ENCODE results near the gene SGTA. TPM values are rescaled to one million over a fixed set of nuclear protein-coding genes. Genes with fewer than 3 reads are reported as not detected.

The SGTA gene
- total RNA-seq, 1 donor from 2014 or later, result 45.7 TPM

- DNase-seq (ENCODE audit: low spot score), result no peak
Observed at GRCh38 chr19:2754659-2755447, 28.2 kb downstream of the SGTA start.

- no peak for DNase-seq (ENCODE audit: low spot score)
Observed at GRCh38 chr19:2751438-2751830, 31.6 kb downstream of the SGTA start.

- no peak for DNase-seq (ENCODE audit: low spot score)
Observed at GRCh38 chr19:2750808-2751437, 32.1 kb downstream of the SGTA start.

GRCh38 chr19:2747349-2747748 is 35.7 kb downstream of the SGTA start:
- DNase-seq (ENCODE audit: low spot score), result no peak

- no peak for DNase-seq (ENCODE audit: low spot score)
Observed at GRCh38 chr19:2744113-2744512, 39.0 kb downstream of the SGTA start.

GRCh38 chr19:2743099-2743498 is 40.0 kb downstream of the SGTA start:
- DNase-seq (ENCODE audit: low spot score), result no peak

- DNase-seq (ENCODE audit: low spot score), result no peak
Observed at GRCh38 chr19:2740314-2740656, 42.8 kb downstream of the SGTA start.

GRCh38 chr19:2739602-2740313 is 43.3 kb downstream of the SGTA start, which contains the start of gene SLC39A3:
TSS of gene SLC39A3 (minus strand) at chr19:2740017. CDS start at chr19:2737257, 2,760 bp downstream.
- peak; percentile 100 for DNase-seq (ENCODE audit: low spot score)

- DNase-seq (ENCODE audit: low spot score), result no peak
Observed at GRCh38 chr19:2736550-2737190, 46.4 kb downstream of the SGTA start.

- DNase-seq (ENCODE audit: low spot score), result no peak
Observed at GRCh38 chr19:2735374-2735773, 47.7 kb downstream of the SGTA start.

- DNase-seq (ENCODE audit: low spot score), result no peak
Observed at GRCh38 chr19:2734589-2735288, 48.3 kb downstream of the SGTA start.

GRCh38 chr19:2733930-2734588 is 49.0 kb downstream of the SGTA start:
- DNase-seq (ENCODE audit: low spot score), result no peak

GRCh38 chr19:2732883-2733282 is 50.2 kb downstream of the SGTA start:
- no peak for DNase-seq (ENCODE audit: low spot score)

- no peak for DNase-seq (ENCODE audit: low spot score)
Observed at GRCh38 chr19:2732157-2732725, 50.8 kb downstream of the SGTA start.

GRCh38 chr19:2731181-2731995 is 51.7 kb downstream of the SGTA start:
- DNase-seq (ENCODE audit: low spot score), result no peak

GRCh38 chr19:2729943-2730818 is 52.9 kb downstream of the SGTA start:
- DNase-seq (ENCODE audit: low spot score), result no peak

GRCh38 chr19:2728783-2729387 is 54.2 kb downstream of the SGTA start:
- DNase-seq (ENCODE audit: low spot score), result no peak

- no peak for DNase-seq (ENCODE audit: low spot score)
Observed at GRCh38 chr19:2727640-2727944, 55.5 kb downstream of the SGTA start.
